ENCODE data around the gene ZSCAN9. TPM values are rescaled to one million over a fixed set of nuclear protein-coding genes. Genes with fewer than 3 reads are reported as not detected.

ZSCAN9 gene
- total RNA-seq, 4 donors from 2014 or later: 2.3 to 9.4 (median 4.3) TPM

DNA sequence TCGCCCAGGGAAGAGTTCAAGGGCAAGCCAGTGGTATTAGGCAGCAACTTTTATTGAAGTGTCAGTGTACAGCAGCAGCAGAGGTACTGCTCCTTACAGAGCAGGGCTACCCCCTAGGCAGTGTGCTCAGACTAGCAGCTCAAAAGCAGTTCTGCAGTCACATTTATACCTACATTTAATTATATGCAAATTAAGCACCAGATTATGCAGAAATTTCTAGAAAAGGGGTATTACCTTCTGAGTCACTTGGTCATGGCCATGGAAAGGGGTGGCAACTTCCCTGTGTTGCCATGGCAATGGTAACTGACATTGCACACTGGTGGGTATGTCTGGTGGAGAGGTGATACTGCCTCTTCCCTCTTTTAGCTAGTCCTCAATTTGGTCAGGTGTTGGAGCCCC, 29.0 kb downstream of the ZSCAN9 start:
- TF ChIP-seq, protein P1, sequence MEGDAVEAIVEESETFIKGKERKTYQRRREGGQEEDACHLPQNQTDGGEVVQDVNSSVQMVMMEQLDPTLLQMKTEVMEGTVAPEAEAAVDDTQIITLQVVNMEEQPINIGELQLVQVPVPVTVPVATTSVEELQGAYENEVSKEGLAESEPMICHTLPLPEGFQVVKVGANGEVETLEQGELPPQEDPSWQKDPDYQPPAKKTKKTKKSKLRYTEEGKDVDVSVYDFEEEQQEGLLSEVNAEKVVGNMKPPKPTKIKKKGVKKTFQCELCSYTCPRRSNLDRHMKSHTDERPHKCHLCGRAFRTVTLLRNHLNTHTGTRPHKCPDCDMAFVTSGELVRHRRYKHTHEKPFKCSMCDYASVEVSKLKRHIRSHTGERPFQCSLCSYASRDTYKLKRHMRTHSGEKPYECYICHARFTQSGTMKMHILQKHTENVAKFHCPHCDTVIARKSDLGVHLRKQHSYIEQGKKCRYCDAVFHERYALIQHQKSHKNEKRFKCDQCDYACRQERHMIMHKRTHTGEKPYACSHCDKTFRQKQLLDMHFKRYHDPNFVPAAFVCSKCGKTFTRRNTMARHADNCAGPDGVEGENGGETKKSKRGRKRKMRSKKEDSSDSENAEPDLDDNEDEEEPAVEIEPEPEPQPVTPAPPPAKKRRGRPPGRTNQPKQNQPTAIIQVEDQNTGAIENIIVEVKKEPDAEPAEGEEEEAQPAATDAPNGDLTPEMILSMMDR (IDR thresholded peaks at IDR 0.05): no peak
- TF ChIP-seq POLR2A (IDR thresholded peaks at IDR 0.05): no peak
- no peak for DNase-seq (ENCODE audit: low spot score in 2 of 2)
- no peak overlapping the region for H3K4me3 ChIP-seq (ENCODE audit: low read depth, poor library complexity, severe bottlenecking)
- WGBS, 2 donors: 86 to 100% methylated on average over 1 of the region's 1 CpG
- intact Hi-C loops (cut with DNase I; ENCODE audit: low total_unique reads): no loop called here

DNA sequence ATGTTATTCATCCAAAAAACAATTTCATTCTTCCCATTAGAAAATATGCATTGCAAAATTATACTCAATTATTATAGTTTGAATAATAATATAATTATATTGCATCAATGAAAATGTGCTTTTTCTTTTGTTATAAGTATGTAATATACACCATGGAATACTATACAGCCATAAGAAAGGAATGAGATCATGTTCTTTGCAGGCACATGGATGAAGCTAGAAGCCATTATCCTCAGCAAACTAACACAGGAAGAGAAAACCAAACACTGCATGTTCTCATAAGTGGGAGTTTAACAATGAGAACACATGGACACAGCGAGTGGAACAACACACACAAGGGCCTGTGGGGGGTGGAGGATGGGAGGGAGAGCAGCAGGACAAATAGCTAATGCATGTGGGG, 32.0 kb downstream of the ZSCAN9 start:
- intact Hi-C loops (cut with DNase I; ENCODE audit: low total_unique reads): no loop called here
- no peak overlapping the region for H3K4me3 ChIP-seq (ENCODE audit: low read depth, poor library complexity, severe bottlenecking)
- no peak for TF ChIP-seq POLR2A (IDR thresholded peaks at IDR 0.05)
- TF ChIP-seq, protein P1 (IDR thresholded peaks at IDR 0.05): no peak
- WGBS, 2 donors: 0% methylated on average over 1 of the region's 1 CpG
- no peak for DNase-seq (ENCODE audit: low spot score in 2 of 2)

DNA sequence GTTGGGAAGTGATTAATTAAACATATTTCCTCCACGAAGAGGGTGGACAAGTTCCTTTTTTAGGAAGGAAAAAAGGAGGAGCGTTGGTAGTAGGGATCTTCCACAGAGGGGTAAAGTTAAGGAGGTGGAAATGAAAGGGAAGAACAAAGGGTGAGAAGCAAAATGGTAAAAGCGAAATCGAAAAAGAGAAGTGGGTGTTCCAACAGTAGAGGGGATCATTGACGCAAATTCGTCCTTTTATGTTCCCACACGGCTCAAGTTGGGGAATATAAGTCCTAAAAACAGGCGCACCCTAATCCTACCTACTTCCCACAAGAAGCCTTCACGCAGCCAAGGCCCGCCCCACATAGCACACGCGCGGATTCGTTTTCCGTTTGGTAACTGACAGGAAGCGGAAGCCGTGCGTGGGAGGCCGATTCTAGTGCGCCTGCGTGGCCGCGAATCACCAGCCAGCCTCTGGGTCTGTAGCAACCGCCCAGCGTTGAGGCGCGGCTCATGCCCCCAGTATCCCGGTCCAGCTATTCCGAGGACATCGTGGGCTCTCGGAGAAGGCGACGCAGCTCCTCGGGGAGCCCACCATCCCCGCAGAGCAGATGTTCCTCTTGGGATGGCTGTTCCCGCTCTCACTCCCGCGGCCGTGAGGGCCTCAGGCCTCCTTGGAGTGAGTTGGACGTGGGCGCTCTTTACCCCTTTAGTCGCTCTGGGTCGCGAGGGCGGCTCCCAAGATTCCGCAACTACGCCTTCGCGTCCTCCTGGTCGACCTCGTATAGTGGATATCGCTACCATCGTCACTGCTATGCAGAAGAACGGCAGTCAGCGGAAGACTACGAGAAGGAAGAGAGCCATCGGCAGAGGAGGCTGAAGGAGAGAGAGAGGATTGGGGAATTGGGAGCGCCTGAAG, 34.1 kb downstream of the ZSCAN9 start, which contains the start of gene NKAPL:
Gene NKAPL (plus strand): TSS at position 421 of the 901 bp plus-strand sequence. CDS start 75 bp downstream, at position 496.
- intact Hi-C loops (cut with DNase I; ENCODE audit: low total_unique reads): no loop called here
- 29 to 30% methylated on average over 52 to 54 of the region's 58 CpGs for WGBS, 2 donors
- DNase-seq (ENCODE audit: low spot score in 2 of 2): peak; percentile 51 to 94

DNA sequence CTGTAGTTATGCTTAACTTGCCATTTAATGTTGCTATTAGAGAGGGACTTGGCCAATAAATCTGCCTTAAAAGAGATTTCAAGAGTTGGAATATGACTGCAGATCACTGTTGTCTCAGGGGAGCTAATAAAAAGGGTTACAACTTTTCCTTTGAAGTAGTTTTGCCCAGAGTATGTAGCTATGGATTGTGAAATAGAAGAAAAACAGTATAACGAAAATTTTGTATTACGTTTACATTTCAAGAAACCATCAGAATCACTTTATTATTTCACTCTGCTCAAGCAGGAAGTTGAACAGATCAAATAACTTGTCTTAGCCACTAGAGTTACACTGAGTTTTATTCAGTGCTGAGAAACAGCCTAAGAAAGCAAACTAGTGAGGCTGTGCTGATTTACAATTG, 38.8 kb downstream of the ZSCAN9 start:
- no peak for TF ChIP-seq POLR2A (IDR thresholded peaks at IDR 0.05)
- TF ChIP-seq, protein P1 (IDR thresholded peaks at IDR 0.05): no peak
- no peak for DNase-seq (ENCODE audit: low spot score in 2 of 2)
- WGBS, 2 donors: 52 to 55% methylated on average over 2 of the region's 2 CpGs
- intact Hi-C loops (cut with DNase I; ENCODE audit: low total_unique reads): no loop called here
- no peak overlapping the region for H3K4me3 ChIP-seq (ENCODE audit: low read depth, poor library complexity, severe bottlenecking)

More for the DNA sequence above, 34.1 kb downstream of the ZSCAN9 start, which contains the start of gene NKAPL:
- H3K4me3 ChIP-seq (ENCODE audit: low read depth, poor library complexity, severe bottlenecking): peak within 1 kb of the TSS; percentile 19
- no peak for TF ChIP-seq POLR2A (IDR thresholded peaks at IDR 0.05)
- TF ChIP-seq, protein P1 (IDR thresholded peaks at IDR 0.05): no peak

DNA sequence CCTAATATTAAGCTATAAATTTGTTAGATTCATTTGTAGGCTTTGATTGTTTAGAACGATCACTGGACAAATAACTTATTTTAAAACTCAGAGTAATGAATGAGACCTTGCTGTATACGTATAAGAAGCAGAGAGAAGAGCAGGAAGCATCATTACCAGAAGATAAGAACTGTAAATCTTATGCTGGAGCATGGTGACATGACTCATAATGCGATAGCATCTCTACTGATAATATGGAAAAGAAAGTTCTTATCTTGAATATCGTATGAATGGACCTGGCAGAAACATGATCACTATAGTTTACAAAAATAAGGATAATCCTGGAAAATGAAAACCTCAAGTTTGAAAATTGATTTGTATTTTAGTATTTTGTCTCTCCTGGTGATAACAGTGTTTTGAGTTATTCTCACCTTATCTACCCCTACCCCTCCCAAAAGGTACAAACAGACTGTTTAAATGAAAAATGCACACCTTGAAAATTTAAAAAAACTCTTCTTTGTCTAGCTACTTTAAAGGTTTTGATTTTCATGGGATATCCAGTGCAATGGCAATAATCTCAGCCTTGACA, 39.8 kb downstream of the ZSCAN9 start:
- intact Hi-C loops (cut with DNase I; ENCODE audit: low total_unique reads): no loop called here
- TF ChIP-seq POLR2A (IDR thresholded peaks at IDR 0.05): no peak
- TF ChIP-seq, protein P1 (IDR thresholded peaks at IDR 0.05): no peak
- 46 to 48% methylated on average over 4 of the region's 4 CpGs for WGBS, 2 donors

More for the DNA sequence above, 39.8 kb downstream of the ZSCAN9 start:
- DNase-seq (ENCODE audit: low spot score in 2 of 2): no peak
- H3K4me3 ChIP-seq (ENCODE audit: low read depth, poor library complexity, severe bottlenecking): no peak overlapping the region
